ENCODE data around the gene AUH. TPM values are rescaled to one million over a fixed set of nuclear protein-coding genes. Genes with fewer than 3 reads are reported as not detected.

Gene AUH
- total RNA-seq, 1 experiment from 2014 or later, result 21.7 TPM

- no peak for DNase-seq
- H3K9ac ChIP-seq (ENCODE audit: extremely low read depth, insufficient read length, low read length), result no peak overlapping the region
- no peak overlapping the region for H4K8ac ChIP-seq (replicated peaks; ENCODE audit: insufficient read length, low read depth, low read length)
- H2BK20ac ChIP-seq (ENCODE audit: low read depth, low read length, poor library complexity, severe bottlenecking), result no peak overlapping the region
- no peak overlapping the region for H2AK5ac ChIP-seq (ENCODE audit: insufficient read length, low read length)
- Mint-ChIP-seq H3K4me3 (no peak overlapping the region), H3K4me1 (peaks cover 9 to 13% of the 10 kb centered on the region in 2 experiments), H3K36me3 (ENCODE audit: insufficient read depth in 1 of 3, low read depth in 3 of 3) (no peaks in the 10 kb centered on the region; a peak in 1 of 7 replicates), H3K27ac (no peak overlapping the region), H3K27me3 (ENCODE audit: low read depth) (no peaks in the 10 kb centered on the region), H3K9me3 (no peaks in the 10 kb centered on the region)
- H3T11ph ChIP-seq (ENCODE audit: low read length), result no peak overlapping the region
- no peaks in the 10 kb centered on the region for H3K79me2 ChIP-seq (ENCODE audit: insufficient read depth, low read length)
- no peaks in the 10 kb centered on the region for H3K23me2 ChIP-seq (ENCODE audit: insufficient read length, low read depth, low read length, poor library complexity, severe bottlenecking)
- no peak for TF ChIP-seq CTCF (conservative IDR thresholded peaks at IDR 0.05)
- H3K4me2 ChIP-seq (ENCODE audit: insufficient read depth, insufficient read length, low read length), result no peak overlapping the region
- no peak overlapping the region for H3K14ac ChIP-seq (ENCODE audit: insufficient read depth, low read length)
- peaks cover 4% of the 10 kb centered on the region; the same call in 1 of the 2 replicates for H3K4me1 ChIP-seq (ENCODE audit: insufficient read depth, low read length)
- H3K18ac ChIP-seq (ENCODE audit: insufficient read length, low read depth, low read length), result no peak overlapping the region
- no peak overlapping the region for H2BK12ac ChIP-seq (ENCODE audit: insufficient read length, low read depth, low read length)
- no peak overlapping the region for H3K27ac ChIP-seq (ENCODE audit: insufficient read length, low read depth, low read length)
- H4K5ac ChIP-seq (ENCODE audit: insufficient read length, low read depth, low read length), result no peak overlapping the region
- H2AFZ ChIP-seq (ENCODE audit: low read length), result no peak overlapping the region
- H2BK15ac ChIP-seq (ENCODE audit: low read depth, low read length), result no peak overlapping the region
- no peak overlapping the region for H2BK5ac ChIP-seq (ENCODE audit: insufficient read length, low read length)
- no peaks in the 10 kb centered on the region for H3K27me3 ChIP-seq (ENCODE audit: insufficient read depth, low read length)
- no peak overlapping the region for H3K4ac ChIP-seq (ENCODE audit: low read depth, low read length)
- 100% methylated on average over 1 of the region's 5 CpGs for WGBS (ENCODE audit: extremely low coverage, insufficient read length, low lambda C conversion rate)
- H3K56ac ChIP-seq (ENCODE audit: insufficient read length, low read depth, low read length), result no peak overlapping the region
- no peaks in the 10 kb centered on the region for H3K9me3 ChIP-seq (ENCODE audit: control insufficient read depth, low read depth, low read length)
- no peak overlapping the region for H4K91ac ChIP-seq (ENCODE audit: insufficient read length, low read depth, low read length)
- H4K20me1 ChIP-seq (ENCODE audit: control insufficient read depth, insufficient read depth, insufficient read length), result no peaks in the 10 kb centered on the region
- no peak overlapping the region for H2BK120ac ChIP-seq (ENCODE audit: low read depth, low read length, poor library complexity, severe bottlenecking)
- no peak overlapping the region for H3K23ac ChIP-seq (ENCODE audit: insufficient read length, low read depth, low read length)
- no peaks in the 10 kb centered on the region for H3K79me1 ChIP-seq (ENCODE audit: insufficient read depth, low read depth, low read length, poor library complexity, severe bottlenecking)
Measured at GRCh38 chr9:91239367-91240111, 122.2 kb downstream of the AUH start.
